Neuronal stem cell (in vitro differentiated cells): Measurements from ENCODE around the gene FAM186B.

ENCODE experiments used
- DNase-seq: peaks from one replicate; pipeline ENCODE4 v3.0.0-alpha.2; 2013; ENCODE audit warnings: low spot score
- H2AFZ ChIP-seq: one replicate; pipeline ENCODE4 v1.6.1; 2013; ENCODE audit warnings: mild to moderate bottlenecking, low read length, inconsistent platforms
- H2AK5ac ChIP-seq: 2 replicates; pipeline ENCODE4 v1.6.1; 2013; ENCODE audit warnings: low read depth, mild to moderate bottlenecking, inconsistent platforms, low read length, moderate library complexity, mixed read lengths
- H2BK120ac ChIP-seq: 2 replicates; pipeline ENCODE4 v1.6.1; 2013; ENCODE audit warnings: low read depth, mild to moderate bottlenecking, inconsistent platforms, low read length, moderate library complexity, mixed read lengths
- H2BK12ac ChIP-seq: one replicate; pipeline ENCODE4 v1.6.1; 2013; ENCODE audit warnings: low read length, inconsistent platforms
- H2BK15ac ChIP-seq: 2 replicates; pipeline ENCODE4 v1.6.1; 2013; ENCODE audit warnings: mild to moderate bottlenecking, low read length, inconsistent platforms, mixed read lengths
- H2BK5ac ChIP-seq: one replicate; pipeline ENCODE4 v1.6.1; 2013; ENCODE audit warnings: inconsistent platforms, mild to moderate bottlenecking, low read length, moderate library complexity
- H3K14ac ChIP-seq: one replicate; pipeline ENCODE4 v1.6.1; 2013; ENCODE audit warnings: low read length, inconsistent platforms
- H3K18ac ChIP-seq: 2 replicates; pipeline ENCODE4 v1.6.1; 2013; ENCODE audit warnings: low read length, inconsistent platforms
- H3K23ac ChIP-seq: 2 replicates; pipeline ENCODE4 v1.6.1; 2013; ENCODE audit warnings: low read depth, mild to moderate bottlenecking, mixed read lengths, low read length, inconsistent platforms; ENCODE audit not compliant: poor library complexity
- H3K27ac ChIP-seq: replicated peaks from 3 replicates; pipeline ENCODE4 v1.5.1; 2013; ENCODE audit warnings: low read length, inconsistent platforms
- H3K27me3 ChIP-seq, 3 experiments: 2 replicates each; pipeline ENCODE4 v1.6.1; 2013; ENCODE audit warnings: low read length in 3 of 3, mild to moderate bottlenecking in 2 of 3, inconsistent platforms in 1 of 3, low read depth in 1 of 3, mixed read lengths in 1 of 3, moderate library complexity in 1 of 3; ENCODE audit not compliant: control insufficient read depth in 3 of 3, insufficient read depth in 3 of 3
- H3K36me3 ChIP-seq, 2 donors: replicated peaks in 1 of 2; 2 replicates each; pipeline ENCODE4 v1.6.1; 2013; ENCODE audit warnings: low read length in 2 of 2; ENCODE audit not compliant: control insufficient read depth in 2 of 2, insufficient read depth in 2 of 2
- H3K4ac ChIP-seq: 2 replicates; pipeline ENCODE4 v1.6.1; 2013; ENCODE audit warnings: inconsistent platforms, mild to moderate bottlenecking, low read length, moderate library complexity
- H3K4me1 ChIP-seq, 2 donors: 1 replicate in 1 of 2; 2 replicates in 1 of 2; pipeline ENCODE4 v1.6.1; 2013; ENCODE audit warnings: low read length in 2 of 2, low read depth in 1 of 2; ENCODE audit not compliant: control insufficient read depth in 2 of 2, insufficient read depth in 1 of 2
- H3K4me2 ChIP-seq: one replicate; pipeline ENCODE4 v1.6.1; 2013; ENCODE audit warnings: mild to moderate bottlenecking, low read length, inconsistent platforms; ENCODE audit not compliant: insufficient read depth, poor library complexity, severe bottlenecking
- H3K4me3 ChIP-seq, 2 donors: 2 replicates each; pipeline ENCODE4 v1.5.1; 2013; ENCODE audit warnings: low read length in 2 of 2, mild to moderate bottlenecking in 2 of 2, inconsistent platforms in 1 of 2, moderate library complexity in 1 of 2
- H3K79me1 ChIP-seq: one replicate; pipeline ENCODE4 v1.6.1; 2013; ENCODE audit warnings: low read depth, mild to moderate bottlenecking, inconsistent platforms, low read length, moderate library complexity
- H3K9ac ChIP-seq: one replicate; pipeline ENCODE4 v1.6.1; 2013; ENCODE audit warnings: mild to moderate bottlenecking, low read depth, low read length, inconsistent platforms; ENCODE audit not compliant: poor library complexity
- H3K9me3 ChIP-seq, 2 donors: replicated peaks in 1 of 2; 2 replicates each; pipeline versions ENCODE3 to v1.6.1; 2013; ENCODE audit warnings: low read length in 2 of 2, mild to moderate bottlenecking in 2 of 2, inconsistent platforms in 1 of 2, low read depth in 1 of 2, mixed read lengths in 1 of 2, moderate library complexity in 1 of 2; ENCODE audit not compliant: control insufficient read depth in 2 of 2, insufficient read depth in 1 of 2
- H4K8ac ChIP-seq: one replicate; pipeline ENCODE4 v1.6.1; 2013; ENCODE audit warnings: low read depth, mild to moderate bottlenecking, inconsistent platforms, low read length, moderate library complexity
- H4K91ac ChIP-seq: one replicate; pipeline ENCODE4 v1.6.1; 2013; ENCODE audit warnings: low read length, low read depth, mild to moderate bottlenecking, inconsistent platforms; ENCODE audit not compliant: poor library complexity
- WGBS, 2 donors: extraction: QIAGEN DNeasy Blood & Tissue Kit; methylation state at CpG; one replicate each; pipeline ENCODE4 v1.1.7; 2013; ENCODE audit warnings: missing lambda C conversion rate in 2 of 2, mixed read lengths in 1 of 2; ENCODE audit not compliant: insufficient read length in 2 of 2, insufficient replicate concordance in 1 of 2; ENCODE audit errors: extremely low coverage in 2 of 2; 5-methylcytosine and 5-hydroxymethylcytosine counted together

The FAM186B gene

GRCh38 chr12:49622501-49623141, 17.2 kb upstream of the FAM186B start:
- Histone ChIP-seq H3K4ac (no peak overlapping the region), H3K23ac (no peak overlapping the region), H3K9ac (peak overlapping the region; percentile 85), H3K79me1 (no peaks in the 10 kb centered on the region), H2BK12ac (no peak overlapping the region), H3K4me2 (peak overlapping the region; percentile 76), H2AK5ac (peak overlapping the region; percentile 22), H4K8ac (no peak overlapping the region), H3K27me3 (no peaks in the 10 kb centered on the region), H2BK5ac (no peak overlapping the region), H3K36me3 (no peaks in the 10 kb centered on the region), H3K4me1 (peaks cover 6 to 9% of the 10 kb centered on the region in 2 donors), H4K91ac (no peak overlapping the region), H3K4me3 (peak overlapping the region; percentile 69 to 80), H2BK120ac (no peak overlapping the region), H3K18ac (peak overlapping the region; percentile 72), H2AFZ (peak overlapping the region; percentile 92), H3K14ac (no peak overlapping the region), H2BK15ac (no peak overlapping the region), H3K9me3 (no peaks in the 10 kb centered on the region), H3K27ac (peak overlapping the region; percentile 29)
- WGBS, 2 donors: no CpG with 5 or more reads among the region's 22 CpGs
- no peak for DNase-seq

GRCh38 chr12:49621651-49622500, 16.4 kb upstream of the FAM186B start:
- no peak overlapping the region for H3K9ac ChIP-seq
- no peaks in the 10 kb centered on the region for H3K27me3 ChIP-seq
- H2BK15ac ChIP-seq: no peak overlapping the region
- WGBS, 2 donors: no CpG with 5 or more reads among the region's 33 CpGs
- H3K9me3 ChIP-seq: no peaks in the 10 kb centered on the region
- H3K4me3 ChIP-seq: peak overlapping the region in 1 of 2 donors; percentile 69
- no peak for DNase-seq
- no peak overlapping the region for H3K4ac ChIP-seq
- no peak overlapping the region for H2AK5ac ChIP-seq
- H3K79me1 ChIP-seq: no peaks in the 10 kb centered on the region
- no peak overlapping the region for H4K91ac ChIP-seq
- no peak overlapping the region for H2BK5ac ChIP-seq
- no peak overlapping the region for H3K27ac ChIP-seq
- no peak overlapping the region for H2BK120ac ChIP-seq
- H2AFZ ChIP-seq: peak overlapping the region; percentile 92
- no peak overlapping the region for H4K8ac ChIP-seq
- H3K23ac ChIP-seq: no peak overlapping the region
- H2BK12ac ChIP-seq: no peak overlapping the region
- H3K4me1 ChIP-seq: peaks cover 6 to 9% of the 10 kb centered on the region in 2 donors
- no peak overlapping the region for H3K14ac ChIP-seq
- H3K36me3 ChIP-seq: no peaks in the 10 kb centered on the region
- H3K4me2 ChIP-seq: peak overlapping the region; percentile 76
- no peak overlapping the region for H3K18ac ChIP-seq

- DNase-seq: no peak
- Histone ChIP-seq H2BK120ac (no peak overlapping the region), H3K27ac (no peak overlapping the region), H3K23ac (no peak overlapping the region), H4K8ac (no peak overlapping the region), H2AFZ (no peak overlapping the region), H3K18ac (no peak overlapping the region), H2BK5ac (no peak overlapping the region), H3K9me3 (no peaks in the 10 kb centered on the region), H3K4me2 (no peak overlapping the region), H4K91ac (no peak overlapping the region), H2BK12ac (no peak overlapping the region), H3K4me3 (no peak overlapping the region), H2AK5ac (no peak overlapping the region), H3K4me1 (peaks cover 6 to 9% of the 10 kb centered on the region in 2 donors), H3K79me1 (no peaks in the 10 kb centered on the region), H2BK15ac (no peak overlapping the region), H3K27me3 (no peaks in the 10 kb centered on the region), H3K4ac (no peak overlapping the region), H3K14ac (no peak overlapping the region), H3K36me3 (no peaks in the 10 kb centered on the region), H3K9ac (no peak overlapping the region)
- WGBS, 2 donors: no CpG with 5 or more reads among the region's 3 CpGs
Observed at GRCh38 chr12:49619286-49619685, 13.8 kb upstream of the FAM186B start.

DNA sequence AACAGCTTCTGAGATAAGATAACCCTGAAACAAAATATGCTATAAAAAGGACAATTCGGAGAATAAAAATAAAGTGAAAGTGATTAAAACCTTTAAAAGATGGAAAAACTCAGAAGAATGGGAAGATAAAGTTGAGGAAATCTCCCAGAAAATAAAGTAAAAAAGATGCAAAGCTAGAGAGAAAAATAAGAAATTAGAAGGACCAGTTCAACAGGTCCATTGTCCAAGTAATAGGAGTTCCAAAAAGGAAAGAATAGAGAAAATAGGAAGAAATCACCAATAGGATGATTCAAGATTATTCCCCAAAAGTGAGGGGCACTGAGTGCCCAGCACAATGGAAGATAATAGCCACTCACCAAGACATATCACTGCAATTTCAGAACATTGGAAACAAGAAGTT, 13.1 kb upstream of the FAM186B start:
- no peaks in the 10 kb centered on the region for H3K36me3 ChIP-seq
- no peaks in the 10 kb centered on the region for H3K79me1 ChIP-seq
- H3K9me3 ChIP-seq: no peaks in the 10 kb centered on the region
- no peak overlapping the region for H2AFZ ChIP-seq
- H3K23ac ChIP-seq: no peak overlapping the region
- no CpG with 5 or more reads among the region's 1 CpG for WGBS, 2 donors
- H3K27ac ChIP-seq: no peak overlapping the region
- peaks cover 6 to 9% of the 10 kb centered on the region in 2 donors for H3K4me1 ChIP-seq
- H3K27me3 ChIP-seq: no peaks in the 10 kb centered on the region
- H3K4ac ChIP-seq: no peak overlapping the region
- H3K9ac ChIP-seq: no peak overlapping the region
- H3K18ac ChIP-seq: no peak overlapping the region
- no peak overlapping the region for H2BK15ac ChIP-seq
- no peak overlapping the region for H2BK120ac ChIP-seq
- DNase-seq: no peak
- no peak overlapping the region for H4K8ac ChIP-seq
- no peak overlapping the region for H3K4me2 ChIP-seq
- H2BK12ac ChIP-seq: no peak overlapping the region
- H2BK5ac ChIP-seq: no peak overlapping the region
- no peak overlapping the region for H2AK5ac ChIP-seq
- H3K4me3 ChIP-seq: no peak overlapping the region
- H3K14ac ChIP-seq: no peak overlapping the region
- H4K91ac ChIP-seq: no peak overlapping the region
